ENCODE results near the gene COL11A2.

COL11A2 gene

DNA sequence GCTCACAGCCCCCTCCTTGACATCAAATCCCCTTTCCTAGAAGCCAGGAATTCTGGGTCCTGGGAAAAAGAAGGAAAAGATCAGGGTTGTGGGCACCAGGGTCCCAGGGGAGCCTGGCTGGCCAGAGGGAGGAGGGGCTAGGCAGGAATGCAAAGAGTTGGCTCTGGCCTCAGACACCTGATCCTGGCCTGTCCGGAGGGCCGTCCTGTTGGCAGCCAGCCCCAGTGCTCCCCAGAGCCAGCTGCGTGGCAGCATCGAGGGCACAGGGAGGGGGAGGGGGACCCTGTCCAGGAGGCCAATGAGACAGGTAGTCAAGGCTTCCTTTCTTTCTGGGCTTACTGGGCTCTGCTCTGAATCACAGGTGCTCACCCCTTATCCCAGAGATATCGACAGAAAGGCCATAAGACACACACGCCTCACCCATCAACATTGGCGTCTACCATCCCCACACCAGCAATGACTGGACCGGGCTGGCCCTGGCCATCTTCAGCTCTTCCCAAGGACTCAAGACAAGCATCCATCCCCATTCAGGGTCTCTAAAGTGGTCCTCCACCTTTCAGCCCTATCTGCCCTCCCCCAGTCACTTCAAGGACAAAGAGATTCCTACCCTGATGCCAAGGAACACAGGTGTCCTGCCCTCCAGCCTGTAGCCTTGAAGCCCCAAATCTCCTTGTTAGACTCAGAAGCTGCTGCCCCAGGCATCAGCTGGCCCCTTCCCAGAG, 723 bp downstream of the COL11A2 start:
- no peak for DNase-seq

DNA sequence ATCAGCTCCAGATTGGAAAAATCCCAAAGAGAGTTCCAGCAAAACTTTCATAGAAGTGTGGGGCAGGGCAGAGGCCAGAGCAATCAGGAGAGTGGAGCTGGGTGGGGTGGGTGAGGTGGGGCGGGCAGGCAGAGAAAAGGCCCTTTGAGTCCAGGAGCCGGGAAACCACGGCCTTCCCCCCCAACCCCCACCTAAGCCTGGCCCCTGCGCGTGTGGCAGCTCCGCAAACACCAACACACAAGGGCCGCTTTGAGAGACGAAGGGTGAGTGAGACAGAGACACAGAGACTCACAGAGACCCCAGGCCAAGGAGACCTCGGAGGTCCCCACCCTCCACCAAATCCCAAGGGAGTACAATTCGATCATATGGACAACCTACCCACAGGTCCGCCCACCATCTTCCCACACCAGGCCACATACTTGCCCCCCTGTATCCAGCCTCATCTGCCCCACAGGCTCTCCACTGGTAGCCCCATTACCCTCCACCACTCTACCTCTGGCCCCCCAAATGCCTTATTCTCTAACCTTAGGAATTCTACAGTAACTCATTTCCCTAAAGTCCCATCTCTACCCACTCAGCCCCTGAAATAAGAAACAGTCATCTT, 1.7 kb downstream of the COL11A2 start:
- DNase-seq = no peak

DNA sequence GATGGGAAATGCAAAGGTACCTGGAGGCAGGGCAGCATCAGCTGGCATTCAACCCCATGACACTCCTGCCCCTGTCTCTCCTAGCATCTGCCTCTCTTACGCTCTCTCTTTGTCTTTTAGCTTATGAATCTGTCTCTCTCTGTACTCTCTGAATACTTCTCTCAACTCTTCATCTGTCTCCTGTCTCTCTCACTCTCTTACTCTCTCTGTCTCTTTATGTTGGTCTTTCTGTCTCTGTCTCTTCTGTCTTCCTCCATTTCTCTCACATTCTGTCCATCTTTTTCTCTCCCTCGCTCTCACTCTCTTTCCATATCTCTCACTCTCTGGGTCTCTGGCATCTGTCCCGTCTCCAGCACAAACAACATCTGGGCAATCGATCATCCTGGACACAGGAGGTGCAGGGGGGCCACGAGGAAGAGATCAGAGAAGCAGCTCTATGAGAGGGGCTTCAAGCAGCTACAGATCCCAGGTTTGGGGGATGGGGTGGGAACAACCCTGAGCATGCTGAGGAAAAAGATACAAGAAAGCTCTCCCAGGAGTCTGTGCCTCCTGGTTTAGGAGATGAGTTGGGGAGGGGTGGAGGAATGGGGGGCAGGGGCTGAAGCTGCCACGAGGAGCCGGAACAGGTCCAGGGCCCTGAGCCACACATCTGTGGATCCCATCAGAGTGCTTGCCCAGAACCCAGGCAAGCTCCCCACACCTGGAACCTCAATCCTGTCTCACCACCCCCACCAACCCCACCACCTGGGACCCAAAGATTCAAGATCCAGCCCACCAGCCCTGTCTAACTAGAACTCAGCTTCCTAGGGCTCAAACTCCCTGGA, 2.4 kb downstream of the COL11A2 start:
- no peak for DNase-seq

DNA sequence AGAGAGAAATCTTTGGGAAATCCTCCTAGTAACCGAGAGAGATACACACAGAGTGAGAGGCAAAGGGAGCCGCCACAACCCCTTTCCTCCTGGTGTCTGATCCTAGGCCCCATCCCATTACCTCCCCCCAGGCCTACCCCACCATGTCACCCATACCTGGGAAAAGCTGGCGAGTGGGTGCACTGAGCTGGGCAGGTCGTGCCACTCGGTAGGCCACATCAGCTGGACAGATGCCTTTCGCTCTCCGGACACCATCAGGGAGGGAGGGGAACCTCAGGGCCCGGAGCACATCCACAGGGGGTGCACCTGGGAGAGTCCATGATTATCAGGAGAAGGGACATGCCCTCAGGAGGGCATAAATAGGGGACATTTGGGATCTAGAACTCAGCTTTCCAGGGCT, 3.1 kb downstream of the COL11A2 start:
- DNase-seq = no peak

GRCh38 chr6:33187809-33188208, 4.5 kb downstream of the COL11A2 start:
- DNase-seq = no peak

DNA sequence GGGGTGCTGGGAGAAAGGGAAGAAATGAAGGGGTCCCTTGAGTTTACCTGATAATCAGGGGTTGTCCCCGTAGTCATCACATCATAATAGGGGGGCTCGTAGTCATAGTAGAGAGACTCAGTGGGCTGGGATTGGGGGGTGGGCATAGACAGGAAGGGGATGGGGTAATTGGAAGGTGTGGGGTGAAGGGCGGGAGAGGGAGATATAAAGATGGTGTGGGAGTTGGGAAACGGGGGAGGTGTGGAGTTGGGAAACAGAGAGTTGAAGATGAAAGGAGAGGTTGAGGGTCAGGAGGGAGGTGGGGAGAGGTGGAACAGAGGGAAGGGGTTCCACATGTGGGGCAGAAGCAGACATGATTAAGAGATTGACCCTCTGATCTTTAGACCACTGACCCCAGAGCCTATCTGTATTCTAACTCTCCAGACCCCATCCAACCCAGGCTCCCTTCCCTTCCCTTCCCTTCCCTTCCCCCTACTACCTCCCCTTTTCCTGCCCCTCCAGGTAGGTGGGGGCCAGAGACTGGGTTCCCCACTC, 6.5 kb downstream of the COL11A2 start:
- no peak for DNase-seq

DNA sequence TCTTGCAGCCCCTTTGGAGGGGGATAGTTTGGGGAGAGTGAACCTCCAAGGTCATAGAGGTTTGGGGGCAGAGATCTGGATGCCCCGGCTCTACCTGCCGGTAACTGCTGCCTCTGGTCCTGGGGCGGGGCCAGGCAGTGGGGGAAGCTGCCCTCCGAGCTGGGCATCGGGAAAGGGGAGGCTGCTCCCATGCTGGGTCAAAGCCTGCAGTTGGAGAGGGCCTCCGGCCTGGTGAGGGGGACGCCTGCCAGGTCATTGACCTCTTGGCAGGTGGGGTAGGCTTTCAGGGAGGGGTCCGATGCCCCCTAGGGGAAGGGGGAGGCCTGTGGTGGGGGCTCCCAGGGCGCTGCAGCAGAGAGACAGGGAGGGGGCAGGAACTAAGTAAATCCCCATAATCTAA, 7.1 kb downstream of the COL11A2 start:
- DNase-seq = no peak

GRCh38 chr6:33183071-33183683, 9.1 kb downstream of the COL11A2 start:
- no peak for DNase-seq

DNA sequence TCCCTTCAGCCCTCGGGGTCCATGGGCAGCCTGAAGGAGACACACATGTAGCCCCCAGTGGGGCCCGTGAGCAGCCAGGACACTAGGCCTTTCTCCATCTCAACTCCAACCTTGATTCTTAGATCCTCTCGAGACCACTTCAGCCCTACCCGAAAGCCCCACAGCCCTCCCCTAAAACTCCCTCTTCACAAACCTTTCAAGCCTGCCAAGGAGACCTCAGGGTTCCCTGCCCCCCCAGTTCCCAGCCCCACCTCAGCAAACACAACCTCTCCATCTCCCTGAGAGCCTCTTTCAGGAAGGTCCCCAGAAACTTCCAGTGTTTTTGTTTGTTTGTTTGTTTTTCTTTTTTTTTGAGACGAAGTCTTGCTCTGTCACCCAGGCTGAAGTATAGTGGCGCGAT, 11.1 kb downstream of the COL11A2 start:
- DNase-seq = no peak

DNA sequence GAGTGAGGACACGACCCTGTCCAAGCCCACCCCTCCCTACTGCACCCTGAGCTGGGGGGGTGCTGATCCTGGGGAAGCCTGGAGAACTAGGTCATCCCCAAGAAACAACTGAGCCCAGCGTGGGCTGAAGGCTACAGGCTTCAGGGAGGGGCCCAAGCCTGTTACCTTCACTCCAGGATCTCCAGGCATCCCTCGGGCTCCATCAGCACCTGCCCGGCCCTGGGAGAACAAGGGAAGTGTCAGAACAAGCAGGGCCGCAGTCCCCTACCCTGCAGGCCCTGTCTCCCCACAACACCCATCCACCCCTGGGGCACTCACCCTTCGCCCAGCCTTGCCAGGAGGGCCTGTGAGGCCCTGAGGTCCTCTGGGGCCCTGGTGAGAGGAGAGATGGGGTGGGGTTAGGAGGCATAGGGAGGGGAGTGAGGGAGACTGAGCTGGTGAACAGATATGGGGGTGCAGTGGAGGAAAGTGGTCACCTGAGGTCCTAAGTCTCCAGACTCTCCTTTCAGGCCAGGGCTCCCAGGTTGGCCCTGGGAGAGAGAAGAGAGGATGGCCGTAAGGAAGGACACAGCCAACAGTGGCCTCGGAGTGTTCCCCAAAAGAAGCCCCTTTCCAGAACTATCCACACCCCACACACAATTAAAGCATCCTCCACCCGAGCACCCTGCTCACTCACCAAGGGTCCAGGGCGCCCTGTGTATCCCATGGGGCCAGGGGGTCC, 13.4 kb downstream of the COL11A2 start:
- no peak for DNase-seq

- DNase-seq = no peak
These were observed 14.5 kb downstream of the COL11A2 start for GRCh38 chr6:33177552-33178446.

- no peak for DNase-seq
These were observed 15.4 kb downstream of the COL11A2 start for GRCh38 chr6:33176906-33177305.

DNA sequence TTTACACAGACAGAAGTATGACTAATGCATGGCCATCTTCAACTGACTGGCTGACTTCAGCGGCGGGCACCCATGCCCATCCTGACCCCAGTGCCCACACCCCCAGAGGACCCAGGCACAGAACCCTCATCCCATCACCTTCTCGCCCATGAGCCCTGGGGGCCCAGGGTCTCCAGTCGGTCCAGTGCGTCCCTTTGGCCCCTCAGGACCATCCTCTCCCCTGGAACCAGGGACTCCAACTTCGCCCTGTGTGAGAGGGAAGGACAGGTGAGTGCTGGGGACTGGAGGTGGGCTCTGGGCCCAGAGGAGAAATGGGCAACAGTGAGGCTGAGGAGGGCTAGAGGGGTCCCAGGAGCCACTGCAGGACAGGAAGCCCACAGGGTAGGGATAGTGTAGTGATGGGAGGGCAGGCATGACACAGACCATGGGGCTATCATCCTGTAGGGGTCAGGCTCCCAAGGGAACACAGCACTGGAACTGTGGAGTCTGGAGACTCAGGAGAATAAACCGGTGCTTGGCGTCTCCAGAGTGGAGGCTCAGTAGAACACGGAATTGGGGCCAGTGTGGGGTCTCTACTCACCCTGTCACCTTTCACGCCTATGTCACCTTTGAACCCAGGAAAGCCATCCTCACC, 16.7 kb downstream of the COL11A2 start:
- DNase-seq = no peak

- DNase-seq = no peak
These were observed 17.5 kb downstream of the COL11A2 start for GRCh38 chr6:33174784-33175183.

DNA sequence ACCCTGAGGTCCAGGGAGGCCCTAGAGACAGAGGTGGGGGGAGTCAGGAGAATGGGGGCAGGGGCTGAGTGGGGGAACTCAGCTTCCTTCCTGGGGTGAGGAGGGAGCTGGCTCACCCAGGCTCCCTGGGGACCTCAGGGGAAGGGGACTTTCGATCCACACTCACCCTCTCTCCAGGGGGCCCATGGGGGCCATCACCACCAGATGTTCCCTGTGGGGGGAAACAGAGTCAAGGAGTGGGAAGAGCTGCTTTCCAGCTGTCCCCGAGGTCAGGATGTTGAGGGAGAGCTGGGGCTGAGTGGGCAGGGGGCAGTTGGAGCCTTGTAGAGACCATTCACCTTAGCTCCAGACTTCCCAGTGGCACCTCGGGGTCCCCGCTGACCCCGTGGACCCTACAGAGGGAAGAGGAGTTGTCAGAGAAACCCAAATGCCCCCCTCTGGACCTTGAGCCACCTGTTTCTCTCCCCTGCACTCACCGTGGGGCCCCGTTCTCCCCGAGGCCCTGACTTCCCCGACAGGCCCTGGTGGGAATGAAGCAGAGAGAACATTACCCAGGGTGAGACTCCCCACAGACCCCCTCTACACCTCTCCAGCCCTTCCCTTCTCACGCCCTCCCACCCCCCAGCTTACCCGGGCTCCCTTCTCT, 18.6 kb downstream of the COL11A2 start:
- no peak for DNase-seq

GRCh38 chr6:33172688-33173534, 19.4 kb downstream of the COL11A2 start:
- DNase-seq = no peak

DNA sequence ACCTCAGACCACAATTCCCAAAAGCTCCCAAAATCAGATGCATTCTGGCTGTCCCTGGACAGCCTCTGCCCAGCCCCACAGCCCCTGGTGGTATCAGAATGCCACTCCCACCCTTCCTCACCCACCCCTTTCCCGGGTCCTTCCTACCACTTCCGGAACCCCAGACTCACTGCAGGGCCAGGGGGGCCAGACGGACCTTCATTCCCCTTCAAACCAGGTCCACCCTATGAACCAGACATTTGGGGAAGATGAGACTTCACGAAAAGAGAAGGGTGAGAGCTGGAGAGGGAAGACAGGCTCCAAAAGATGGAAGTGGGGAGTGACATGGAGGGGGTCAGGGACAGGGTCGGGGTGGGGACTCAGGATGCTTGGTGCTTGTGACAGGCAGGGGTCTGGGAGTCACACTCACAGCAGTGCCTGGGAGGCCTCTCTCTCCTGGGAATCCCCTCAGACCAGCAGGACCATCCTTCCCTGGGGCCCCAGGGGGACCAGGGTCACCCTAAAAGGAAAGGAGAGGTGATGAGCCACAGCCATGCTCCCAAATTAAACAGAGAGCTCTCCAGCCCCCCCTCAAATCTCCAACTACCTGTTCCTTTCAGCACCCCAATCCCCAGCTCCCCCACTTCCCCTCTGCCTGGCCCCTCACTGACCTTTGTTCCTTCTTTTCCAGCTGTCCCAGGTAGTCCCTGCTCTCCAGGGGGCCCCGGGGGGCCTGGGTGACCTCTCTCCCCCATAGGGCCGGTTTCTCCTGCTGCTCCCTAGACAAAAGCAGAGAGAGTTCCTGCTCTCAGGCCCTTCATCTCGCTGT, 20.2 kb downstream of the COL11A2 start:
- DNase-seq = no peak

Measured in midbrain (tissue), 1 donor.